IPS-18c (cell line): ENCODE measurements around the gene LRP8.

ENCODE experiments used
- H3K4me3 ChIP-seq: 2 replicates; pipeline ENCODE4 v1.7.0; 2013; ENCODE audit warnings: low read depth, mild to moderate bottlenecking, low read length, moderate library complexity; ENCODE audit not compliant: insufficient read depth
- H3K9me3 ChIP-seq: one replicate; pipeline ENCODE4 v1.6.1; 2013; ENCODE audit warnings: mild to moderate bottlenecking, low read length, moderate library complexity; ENCODE audit not compliant: control insufficient read depth, insufficient read depth

LRP8 gene

DNA sequence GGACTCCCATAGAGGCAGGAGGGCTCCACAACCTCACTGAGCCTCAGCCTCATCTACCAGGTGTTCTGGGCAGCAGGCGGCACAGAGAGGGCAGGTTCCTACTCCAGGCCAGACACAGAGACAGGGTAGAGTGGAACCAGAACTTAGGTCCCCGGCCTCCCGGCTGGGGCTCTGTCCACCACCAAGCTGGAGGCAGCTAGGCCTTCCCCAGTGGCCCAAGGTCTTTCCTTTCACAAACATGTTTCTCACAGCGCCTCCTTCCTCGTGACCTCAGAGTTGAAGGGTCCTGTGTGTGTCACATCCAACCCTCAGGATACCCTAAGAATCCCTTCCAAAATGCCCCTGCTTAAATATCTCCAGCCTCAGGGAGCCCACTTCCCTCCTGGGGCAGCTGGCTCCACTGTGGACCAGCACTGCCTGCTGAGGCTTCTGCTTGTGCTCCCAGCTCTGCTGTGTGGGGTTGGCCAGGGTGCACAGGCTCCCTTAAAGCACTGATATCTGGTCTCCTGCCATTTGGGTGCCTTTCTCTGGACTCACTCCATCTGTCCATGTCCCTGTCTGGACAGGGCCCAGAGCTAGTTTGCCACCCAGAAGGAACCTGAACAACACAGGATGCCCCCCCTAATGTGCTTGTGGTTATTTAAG lies 56.3 kb downstream of the LRP8 start:
- H3K9me3 ChIP-seq = no peaks in the 10 kb centered on the region
- H3K4me3 ChIP-seq = no peak overlapping the region

DNA sequence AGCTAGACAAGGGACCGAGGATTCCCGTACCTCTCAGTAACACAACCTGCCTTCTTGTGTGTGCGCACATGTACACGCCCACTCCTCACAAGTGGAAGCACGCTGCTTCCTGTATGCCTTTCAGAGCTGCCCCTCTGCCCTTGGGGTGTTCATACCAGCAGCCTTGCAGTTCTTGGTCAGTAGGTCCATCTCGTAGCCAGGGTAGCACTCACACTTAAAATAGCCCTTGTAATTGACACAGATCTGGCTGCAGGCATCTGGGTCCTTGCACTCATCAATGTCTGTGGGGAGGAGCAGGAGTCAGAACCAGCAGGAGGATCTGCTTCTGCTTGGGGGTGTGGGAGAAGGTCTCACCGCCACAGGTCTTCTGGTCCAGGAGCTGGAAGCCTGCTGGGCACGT lies 57.0 kb downstream of the LRP8 start:
- Histone ChIP-seq H3K9me3 (no peaks in the 10 kb centered on the region), H3K4me3 (no peak overlapping the region)

DNA sequence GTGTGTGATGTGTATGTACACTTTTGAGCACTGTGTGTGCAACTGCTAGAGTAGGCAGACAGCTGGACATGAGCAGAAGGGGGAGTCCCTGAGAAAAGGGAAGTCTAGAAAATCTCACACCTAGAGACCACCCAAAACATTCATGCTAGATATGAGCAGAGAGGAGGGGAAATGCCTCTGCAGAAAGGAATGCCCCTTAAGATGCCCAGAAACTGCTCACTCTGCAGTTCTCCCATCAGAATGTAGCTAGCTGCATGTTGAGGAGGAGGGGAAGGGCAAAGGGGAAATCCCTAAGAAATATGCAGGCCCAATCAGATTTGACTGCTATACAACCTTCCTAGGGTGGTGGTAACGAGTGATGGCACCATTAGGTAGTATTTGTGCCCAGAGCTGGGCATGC lies 57.8 kb downstream of the LRP8 start:
- no peak overlapping the region for H3K4me3 ChIP-seq
- no peaks in the 10 kb centered on the region for H3K9me3 ChIP-seq

DNA sequence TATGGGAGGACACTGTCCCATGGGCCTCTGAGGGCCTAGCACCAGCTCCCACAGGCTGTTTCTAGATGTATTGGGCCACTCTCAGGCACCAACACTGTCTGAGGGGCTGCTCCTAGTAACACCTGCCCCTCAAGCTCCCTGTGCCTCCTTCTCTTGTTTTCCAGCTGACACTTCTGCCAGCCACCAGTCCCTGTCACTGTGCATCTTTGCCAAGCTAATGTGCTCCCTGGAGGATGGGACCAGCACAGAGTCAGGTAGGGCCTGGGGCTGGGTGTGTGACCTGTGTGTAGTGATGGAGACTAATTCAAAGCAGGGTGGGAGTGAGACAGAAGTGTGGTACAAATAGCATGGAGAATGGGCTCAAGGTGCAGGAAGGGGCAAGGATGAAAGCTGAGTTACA lies 60.1 kb downstream of the LRP8 start:
- H3K4me3 ChIP-seq = no peak overlapping the region

DNA sequence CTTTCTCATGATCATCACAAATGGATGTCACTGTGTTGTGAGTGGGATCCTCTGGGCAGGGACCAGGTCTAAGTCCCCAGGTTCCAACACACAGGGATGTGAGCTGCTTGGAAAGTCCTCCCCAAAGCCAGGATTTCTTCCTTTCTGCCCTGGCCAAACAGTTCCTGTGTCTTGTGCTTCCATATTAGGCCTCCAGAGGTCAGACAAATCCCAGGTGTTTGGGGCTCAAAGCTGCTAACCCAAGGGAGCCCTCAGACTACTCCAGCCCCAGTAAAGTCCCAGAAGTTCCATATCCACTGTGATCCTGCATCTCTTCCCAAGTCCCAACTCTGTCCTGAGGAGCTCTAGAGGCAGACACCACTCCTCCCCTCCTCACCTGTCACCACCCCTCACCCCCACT lies 61.8 kb downstream of the LRP8 start:
- no peaks in the 10 kb centered on the region for H3K9me3 ChIP-seq
- H3K4me3 ChIP-seq = no peak overlapping the region

More for the DNA sequence above, 60.1 kb downstream of the LRP8 start:
- H3K9me3 ChIP-seq = no peaks in the 10 kb centered on the region

DNA sequence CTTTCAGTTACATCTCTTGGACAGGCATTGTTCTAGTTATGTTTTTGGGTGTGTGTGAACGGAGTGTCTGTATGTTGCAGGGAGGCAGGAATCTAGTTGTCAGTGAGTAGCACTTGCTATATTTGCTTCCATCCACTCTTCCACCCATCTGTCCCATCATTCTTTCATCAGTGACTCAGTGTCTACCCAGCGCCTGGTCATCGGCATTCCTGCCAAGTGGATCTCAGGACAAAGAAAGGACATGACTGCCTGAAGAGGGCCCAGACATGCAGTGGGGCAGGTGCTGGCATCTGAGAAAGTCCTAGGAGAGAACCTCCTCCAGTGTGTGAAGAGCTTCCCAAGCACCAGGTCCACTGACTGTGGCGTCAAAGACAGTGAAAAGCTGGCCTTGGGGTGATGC lies 62.3 kb downstream of the LRP8 start:
- Histone ChIP-seq H3K4me3 (no peak overlapping the region), H3K9me3 (no peaks in the 10 kb centered on the region)

DNA sequence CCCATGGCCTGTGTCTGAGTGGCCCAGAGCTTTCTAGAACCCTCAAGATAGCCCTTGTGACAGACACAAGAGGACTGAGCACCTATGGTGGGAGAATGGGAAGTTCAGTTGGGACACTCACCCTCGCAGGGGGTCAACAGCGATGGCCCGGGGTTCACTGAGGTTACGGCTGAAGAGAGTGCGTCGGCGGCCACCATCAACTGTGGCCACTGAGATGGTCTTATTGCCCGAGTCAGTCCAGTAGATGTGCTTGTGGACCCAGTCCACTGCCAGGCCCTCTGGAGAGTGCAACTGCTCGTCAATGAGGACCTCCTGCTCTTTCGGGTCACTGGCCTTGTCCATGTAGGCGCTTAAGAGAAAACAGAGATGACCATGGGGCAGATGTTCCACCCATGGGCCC lies 63.8 kb downstream of the LRP8 start:
- Histone ChIP-seq H3K4me3 (no peak overlapping the region), H3K9me3 (no peaks in the 10 kb centered on the region)

DNA sequence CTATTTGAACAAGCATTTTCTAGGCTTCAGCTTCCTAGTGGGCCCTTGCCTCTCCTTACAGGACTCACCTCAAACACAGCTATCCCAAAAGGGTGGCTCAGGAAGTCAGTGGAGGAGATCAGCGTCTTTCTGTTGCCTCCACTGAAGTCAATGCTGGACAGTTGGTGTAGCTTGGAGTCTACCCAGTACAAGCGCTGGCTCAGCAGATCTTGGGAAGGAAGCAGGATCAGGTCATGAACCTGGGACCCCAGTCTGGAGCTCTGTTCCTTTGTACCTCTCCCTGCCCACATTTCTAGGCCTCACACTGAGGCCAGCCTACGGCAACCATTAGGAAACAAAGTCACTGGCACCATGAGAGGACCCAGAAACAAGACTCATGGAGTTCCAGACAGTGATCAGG lies 65.9 kb downstream of the LRP8 start:
- H3K9me3 ChIP-seq = no peaks in the 10 kb centered on the region

DNA sequence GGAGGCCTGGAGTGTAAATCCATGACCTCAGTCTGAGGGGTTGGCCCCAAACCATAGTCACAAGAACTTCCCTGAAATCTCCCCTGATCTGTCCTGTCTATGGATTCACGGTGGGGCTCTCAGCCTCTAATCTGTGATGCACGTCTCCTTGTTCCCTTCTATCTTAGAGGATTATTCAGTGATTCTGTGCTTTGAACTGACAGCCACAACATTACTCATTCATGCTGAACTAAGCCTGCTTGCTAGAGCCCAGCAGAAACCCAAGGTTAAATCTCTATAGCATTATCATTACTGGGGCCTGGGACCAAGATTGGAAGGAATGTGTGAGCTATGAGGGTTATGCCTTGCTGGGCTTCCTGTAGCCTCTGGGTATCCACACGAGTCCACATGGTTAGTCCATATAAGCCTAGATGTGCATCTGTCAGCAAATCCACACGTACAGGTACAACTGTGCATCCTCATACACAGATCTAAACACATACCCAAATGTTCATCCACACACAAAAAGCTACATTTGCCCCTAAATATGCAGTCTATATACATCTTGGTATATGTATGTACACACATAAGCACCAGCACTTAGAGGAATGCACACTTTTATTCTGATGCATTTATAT lies 67.1 kb downstream of the LRP8 start:
- H3K4me3 ChIP-seq = no peak overlapping the region
- H3K9me3 ChIP-seq = no peaks in the 10 kb centered on the region

More for the DNA sequence above, 65.9 kb downstream of the LRP8 start:
- no peak overlapping the region for H3K4me3 ChIP-seq

DNA sequence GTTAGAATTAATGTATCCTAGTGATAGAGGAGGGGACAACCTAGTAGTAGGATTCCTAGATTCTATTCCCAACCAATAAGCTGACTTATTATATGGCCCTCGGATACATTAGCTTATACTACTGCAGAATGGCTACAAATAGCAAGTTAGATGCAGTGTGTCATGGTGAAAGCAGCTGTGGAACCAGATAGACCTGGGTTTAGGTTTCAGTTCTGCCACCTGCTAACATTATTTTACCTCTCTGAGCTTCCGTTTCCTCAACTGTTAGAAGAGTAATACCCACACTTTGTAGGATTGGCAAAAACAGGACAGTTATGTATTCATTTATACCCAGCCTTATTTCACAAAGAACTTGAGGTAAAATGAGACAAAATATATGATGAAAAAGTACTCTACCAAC lies 67.9 kb downstream of the LRP8 start:
- no peaks in the 10 kb centered on the region for H3K9me3 ChIP-seq
- H3K4me3 ChIP-seq = no peak overlapping the region

DNA sequence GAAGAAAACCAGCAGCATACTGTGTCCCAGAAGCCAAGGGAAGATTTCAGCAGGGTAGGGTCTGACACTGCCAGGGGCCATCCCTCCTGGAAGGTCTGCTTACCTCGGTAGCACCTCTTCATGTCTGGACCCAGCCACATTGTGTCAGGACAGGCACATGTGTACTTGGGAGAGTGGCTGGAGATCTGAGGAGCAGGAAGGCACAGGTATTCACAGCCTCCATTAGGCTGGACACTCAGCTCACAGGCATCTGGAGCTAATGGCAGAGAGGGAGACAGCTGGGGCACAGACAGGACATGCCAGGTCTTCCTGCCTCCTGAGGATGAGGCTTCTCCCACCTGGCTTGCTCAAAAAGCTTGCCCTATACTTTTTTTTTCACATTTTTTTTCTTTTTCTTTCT lies 69.7 kb downstream of the LRP8 start:
- Histone ChIP-seq H3K9me3 (no peaks in the 10 kb centered on the region), H3K4me3 (no peak overlapping the region)

DNA sequence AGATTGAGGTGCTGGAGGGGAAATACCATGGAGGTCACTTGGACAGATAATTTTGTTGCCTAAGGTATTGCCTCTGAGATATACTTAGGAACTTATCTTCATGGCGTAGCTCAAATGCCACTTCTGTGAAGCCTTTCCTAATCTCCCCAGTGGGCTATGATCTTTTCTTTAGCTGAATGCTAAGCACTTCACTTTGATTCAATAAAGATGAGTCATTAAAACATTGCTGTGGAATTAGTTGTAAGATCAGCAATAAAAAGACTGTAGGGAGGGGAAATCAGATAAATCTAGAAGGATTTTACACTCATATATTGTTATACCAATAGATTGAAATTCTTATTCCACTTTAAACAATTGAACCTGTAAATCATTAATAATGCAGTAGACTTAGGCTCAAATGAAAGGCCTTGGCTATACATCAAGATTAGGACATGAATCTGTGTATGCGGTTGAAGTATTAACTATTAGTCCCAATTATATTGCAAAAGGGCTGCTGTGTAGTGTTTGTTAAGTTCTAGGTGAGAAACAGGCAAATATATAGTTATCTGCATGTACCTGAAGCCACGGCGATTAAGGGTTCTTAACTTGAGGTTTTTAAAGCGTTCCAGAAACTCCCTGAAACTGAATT lies 70.3 kb downstream of the LRP8 start:
- Histone ChIP-seq H3K9me3 (no peaks in the 10 kb centered on the region), H3K4me3 (no peak overlapping the region)

DNA sequence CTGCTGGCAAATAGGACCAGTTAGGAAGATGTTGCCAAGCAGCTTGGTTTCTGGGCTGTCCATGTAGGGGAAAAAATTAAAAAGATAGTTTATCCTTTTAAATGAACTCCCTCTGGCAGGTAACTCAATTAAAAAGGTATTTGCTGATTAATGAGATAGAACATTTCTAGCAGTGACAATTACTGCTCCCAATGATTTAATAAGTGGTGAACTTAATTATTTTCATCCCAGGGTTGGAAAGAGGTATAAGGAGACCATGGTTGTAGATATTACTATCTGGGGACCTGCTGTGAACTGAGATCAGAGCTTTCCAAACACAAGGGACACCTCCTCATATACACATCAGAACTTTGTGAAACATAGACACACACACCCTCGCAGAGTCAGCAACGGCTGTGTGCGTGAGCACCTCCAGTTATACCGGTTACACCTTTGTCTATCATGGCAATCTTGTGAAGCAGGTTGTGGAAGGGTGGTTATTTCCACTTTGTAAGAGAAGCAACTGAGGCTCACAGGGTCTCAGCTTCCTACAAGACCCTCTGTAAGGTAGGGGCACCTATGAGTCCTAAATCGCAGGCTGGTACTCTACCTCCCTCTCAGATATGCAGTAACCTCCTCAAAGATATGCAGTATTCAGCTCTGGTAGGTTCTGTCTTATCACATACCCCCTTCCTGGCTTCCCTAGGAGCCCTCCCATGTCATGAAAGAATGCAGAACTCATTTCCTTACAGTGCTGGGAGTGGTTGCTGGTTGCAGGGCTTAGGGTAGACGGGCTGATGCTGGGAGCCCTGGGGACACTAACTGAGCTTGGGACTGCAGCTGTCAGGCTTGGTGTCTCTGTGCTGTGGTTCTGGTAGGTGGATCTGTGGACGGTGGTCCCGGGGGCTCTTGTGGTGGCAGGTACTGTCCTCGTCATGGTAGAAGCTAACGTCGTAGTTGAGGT lies 71.1 kb downstream of the LRP8 start:
- Histone ChIP-seq H3K4me3 (no peak overlapping the region), H3K9me3 (no peaks in the 10 kb centered on the region)

DNA sequence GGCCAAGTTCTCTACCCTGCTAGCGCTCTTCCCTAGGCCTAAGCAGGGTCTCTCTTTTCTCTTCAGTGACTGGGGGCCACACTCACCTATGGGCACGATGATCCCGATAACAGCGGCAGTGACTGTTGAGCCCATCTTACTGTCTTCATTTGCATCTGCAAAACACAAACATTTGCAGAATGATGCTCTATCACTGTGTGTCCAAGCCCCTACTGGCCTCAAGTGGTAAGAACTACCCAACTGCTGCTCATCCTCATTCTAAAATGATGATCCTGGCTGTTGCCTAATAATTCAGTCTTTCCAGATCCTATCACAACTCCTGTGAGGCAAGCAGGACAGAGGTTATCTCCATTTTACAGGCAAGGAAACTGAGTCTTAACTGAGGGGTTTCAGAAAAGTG lies 72.8 kb downstream of the LRP8 start:
- no peaks in the 10 kb centered on the region for H3K9me3 ChIP-seq

DNA sequence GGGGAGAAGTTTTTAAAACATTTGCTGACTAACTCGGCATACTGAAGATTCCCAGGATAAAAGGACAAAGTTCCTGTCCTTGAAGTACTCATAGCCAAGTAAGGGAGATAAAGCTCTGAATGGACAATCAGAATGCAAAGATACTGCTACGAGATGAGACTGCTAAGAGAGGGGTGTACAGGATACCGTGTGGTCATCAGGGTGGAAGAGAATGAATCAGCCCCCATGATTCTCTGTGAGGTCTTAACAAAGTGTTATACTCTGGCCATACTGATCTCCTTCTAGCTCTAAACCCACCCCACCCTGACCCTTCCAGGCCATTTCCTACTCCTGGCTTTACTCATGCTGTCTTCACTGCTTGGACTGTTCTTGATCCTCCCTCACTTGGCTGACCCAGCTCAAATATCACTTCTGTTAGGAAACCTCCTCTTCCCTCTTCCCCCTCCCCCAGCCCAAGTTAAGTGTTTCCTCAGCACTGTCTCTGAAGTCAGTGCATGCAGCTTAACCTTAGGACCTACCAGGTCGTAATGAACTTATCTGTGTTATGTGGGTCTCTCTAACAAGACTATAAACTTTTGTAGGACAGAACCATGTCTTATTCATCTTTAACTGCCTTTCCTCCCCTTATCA lies 73.7 kb downstream of the LRP8 start:
- no peak overlapping the region for H3K4me3 ChIP-seq
- no peaks in the 10 kb centered on the region for H3K9me3 ChIP-seq

More for the DNA sequence above, 72.8 kb downstream of the LRP8 start:
- no peak overlapping the region for H3K4me3 ChIP-seq

DNA sequence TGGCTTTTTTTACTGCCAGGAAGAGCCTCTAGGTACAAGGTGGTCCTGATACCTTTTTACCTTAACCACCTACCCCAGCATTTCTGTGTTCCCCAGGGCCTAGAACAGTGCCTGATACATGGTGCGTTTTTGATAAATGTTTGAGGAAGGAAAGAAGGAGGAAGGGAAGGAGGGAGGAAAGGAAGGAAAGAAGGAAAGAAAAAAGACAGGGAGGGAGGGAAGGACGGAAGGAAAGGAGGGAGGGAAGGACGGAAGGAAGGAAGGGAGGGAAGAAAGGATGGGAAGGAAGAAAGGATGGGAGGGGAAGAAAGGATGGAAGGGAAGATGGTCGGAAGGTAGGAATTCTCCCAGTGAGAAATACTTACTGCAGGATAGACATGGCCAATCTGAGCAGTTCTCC lies 77.5 kb downstream of the LRP8 start:
- no peak overlapping the region for H3K4me3 ChIP-seq

DNA sequence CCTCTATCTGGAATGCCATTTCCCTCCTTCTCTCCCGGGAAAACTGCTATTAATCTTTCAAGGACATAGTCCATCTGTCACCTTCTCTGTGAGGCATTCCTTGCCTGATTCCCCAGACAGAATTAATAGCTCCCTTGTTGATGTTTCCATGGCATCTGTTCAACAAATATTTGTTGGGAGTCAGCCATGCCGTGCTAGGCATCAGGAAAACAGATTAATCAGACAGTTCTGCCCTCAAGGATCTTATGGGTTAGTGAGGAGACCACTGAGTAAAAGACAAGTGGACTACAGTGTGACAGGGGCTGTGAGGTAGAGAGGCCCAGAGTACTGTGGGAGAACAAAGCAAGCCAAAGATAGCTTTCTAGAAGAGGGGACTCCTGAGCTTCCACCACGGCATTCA lies 78.2 kb downstream of the LRP8 start:
- no peak overlapping the region for H3K4me3 ChIP-seq
- H3K9me3 ChIP-seq = no peaks in the 10 kb centered on the region

More for the DNA sequence above, 77.5 kb downstream of the LRP8 start:
- H3K9me3 ChIP-seq = no peaks in the 10 kb centered on the region
